GM12874 (cell line): ENCODE measurements around the gene CIC.

ENCODE experiments used
- TF ChIP-seq, protein P1 (sequence below): IDR thresholded peaks from 2 replicates; pipeline ENCODE4 v1.5.1; 2011; ENCODE audit warnings: low read depth, mild to moderate bottlenecking, control low read depth, low read length, moderate library complexity; ENCODE audit not compliant: insufficient read depth

CIC gene

GRCh38 chr19:42323473-42323851 is 54.4 kb downstream of the CIC start:
- TF ChIP-seq, protein P1, sequence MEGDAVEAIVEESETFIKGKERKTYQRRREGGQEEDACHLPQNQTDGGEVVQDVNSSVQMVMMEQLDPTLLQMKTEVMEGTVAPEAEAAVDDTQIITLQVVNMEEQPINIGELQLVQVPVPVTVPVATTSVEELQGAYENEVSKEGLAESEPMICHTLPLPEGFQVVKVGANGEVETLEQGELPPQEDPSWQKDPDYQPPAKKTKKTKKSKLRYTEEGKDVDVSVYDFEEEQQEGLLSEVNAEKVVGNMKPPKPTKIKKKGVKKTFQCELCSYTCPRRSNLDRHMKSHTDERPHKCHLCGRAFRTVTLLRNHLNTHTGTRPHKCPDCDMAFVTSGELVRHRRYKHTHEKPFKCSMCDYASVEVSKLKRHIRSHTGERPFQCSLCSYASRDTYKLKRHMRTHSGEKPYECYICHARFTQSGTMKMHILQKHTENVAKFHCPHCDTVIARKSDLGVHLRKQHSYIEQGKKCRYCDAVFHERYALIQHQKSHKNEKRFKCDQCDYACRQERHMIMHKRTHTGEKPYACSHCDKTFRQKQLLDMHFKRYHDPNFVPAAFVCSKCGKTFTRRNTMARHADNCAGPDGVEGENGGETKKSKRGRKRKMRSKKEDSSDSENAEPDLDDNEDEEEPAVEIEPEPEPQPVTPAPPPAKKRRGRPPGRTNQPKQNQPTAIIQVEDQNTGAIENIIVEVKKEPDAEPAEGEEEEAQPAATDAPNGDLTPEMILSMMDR: no peak

GRCh38 chr19:42323852-42324654 is 55.0 kb downstream of the CIC start:
- TF ChIP-seq, protein P1: peak; percentile 36

DNA sequence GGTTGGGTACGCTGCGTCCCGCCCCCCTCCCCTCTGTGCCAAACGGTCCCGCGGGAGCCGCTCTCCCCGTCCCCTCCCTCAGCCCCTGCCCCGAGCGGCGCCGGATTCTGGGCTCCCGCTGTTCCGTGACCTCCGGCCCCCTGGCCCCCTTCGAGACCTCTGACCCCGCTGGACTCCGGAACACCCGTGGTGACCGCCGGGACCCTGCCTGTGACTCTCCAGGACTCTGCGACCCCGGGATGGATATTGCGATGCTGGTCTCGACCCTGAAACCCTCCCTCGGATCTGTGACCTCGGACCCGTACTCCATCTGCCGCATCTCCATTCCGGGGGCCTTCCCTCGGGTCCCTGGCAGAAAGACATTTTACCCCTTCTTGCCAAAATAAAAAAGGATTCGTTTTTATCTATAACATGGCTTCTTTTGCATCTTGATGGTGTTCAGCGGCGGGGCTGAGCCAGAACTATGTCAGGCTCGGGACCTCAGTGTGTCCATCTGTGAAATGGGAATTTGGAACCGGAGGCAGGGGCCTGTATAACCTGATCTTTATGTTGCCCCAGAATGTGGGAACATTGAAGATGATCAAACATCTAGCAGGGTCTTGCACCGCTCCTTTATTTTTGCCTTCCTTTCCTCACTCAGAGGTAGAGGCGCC is 55.7 kb downstream of the CIC start:
- TF ChIP-seq, protein P1: no peak

DNA sequence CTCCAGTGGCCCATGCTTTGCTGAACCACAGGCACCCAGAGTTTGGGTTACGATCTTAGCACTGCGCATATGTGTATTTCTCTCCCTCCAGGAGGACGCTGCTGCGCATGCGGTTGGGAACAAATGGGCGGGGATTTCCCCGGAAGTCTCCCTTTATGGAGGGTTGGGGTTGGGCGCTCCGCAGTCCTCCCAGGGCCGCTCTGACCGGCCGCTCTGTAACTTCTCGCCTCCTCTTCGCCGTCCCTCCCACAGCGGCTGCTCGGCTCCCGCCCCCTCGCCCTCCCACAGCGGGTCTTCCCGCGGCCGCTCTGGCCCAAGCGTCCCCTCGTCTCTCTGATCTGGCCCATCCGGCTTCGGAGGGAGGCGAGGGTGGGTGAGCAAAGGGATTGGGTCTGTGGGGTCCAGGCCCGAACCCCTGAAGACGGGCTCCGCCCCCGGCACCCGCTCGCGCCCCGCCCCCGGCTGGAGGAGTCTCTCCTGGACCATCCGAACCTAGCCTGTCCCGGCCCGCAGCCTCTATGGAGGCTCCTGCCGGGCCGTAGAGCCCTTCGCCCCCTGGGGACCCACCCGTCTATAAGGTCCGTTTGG is 56.4 kb downstream of the CIC start, which contains the start of gene MEGF8:
MEGF8 (plus strand) TSS at position 328 of the 588 bp plus-strand sequence. CDS start 609 bp downstream, outside the sequence.
- TF ChIP-seq, protein P1: peak; percentile 85

DNA sequence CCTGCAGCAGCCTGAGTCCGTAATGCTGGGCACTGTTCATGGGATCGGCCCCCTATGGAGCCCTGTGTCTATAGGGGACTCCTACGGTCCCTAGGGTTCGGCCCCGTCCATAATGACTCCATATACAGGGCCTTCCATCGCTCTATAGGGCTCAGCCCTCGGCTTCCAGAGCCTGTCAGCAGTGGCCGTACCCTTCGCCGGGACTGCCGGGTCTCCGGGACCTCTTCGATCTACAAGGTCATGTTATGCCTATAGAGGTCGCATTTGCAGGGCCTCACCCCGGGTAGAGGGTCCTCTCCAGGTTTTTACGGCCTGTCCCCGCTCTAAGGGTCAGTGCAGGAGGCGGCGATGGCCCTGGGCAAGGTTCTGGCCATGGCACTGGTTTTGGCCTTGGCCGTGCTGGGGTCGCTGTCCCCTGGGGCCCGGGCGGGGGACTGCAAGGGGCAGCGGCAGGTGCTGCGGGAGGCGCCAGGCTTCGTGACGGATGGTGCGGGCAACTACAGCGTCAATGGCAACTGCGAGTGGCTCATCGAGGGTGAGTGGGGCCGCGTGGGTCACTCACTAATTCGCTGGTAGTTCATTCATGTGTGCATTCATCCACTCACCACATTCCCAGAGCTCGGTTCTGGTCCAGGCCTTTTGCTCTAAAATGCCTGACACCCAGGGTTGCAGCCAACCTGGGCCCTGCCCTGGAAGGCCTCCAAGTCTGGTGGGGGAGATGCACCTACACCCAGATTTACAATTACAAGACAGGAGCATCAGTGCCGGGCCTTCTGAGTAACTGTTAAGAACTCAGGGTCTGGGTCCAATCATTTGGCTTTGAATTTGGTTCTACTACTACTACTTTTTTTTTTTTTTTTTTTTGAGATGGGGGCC is 57.1 kb downstream of the CIC start:
- TF ChIP-seq, protein P1: peak; percentile 26; the same call in 1 of the 2 replicates

- TF ChIP-seq, protein P1: no peak
Measured at GRCh38 chr19:42326969-42327368, 57.9 kb downstream of the CIC start.
